A549 (cell line): ENCODE results near the gene ABHD12.

Source experiments
- CTCF ChIP-seq: fragments of >200 bp; sonication (Bioruptor Twin); formaldehyde crosslinking; IDR thresholded peaks from 3 replicates; pipeline ENCODE4 v1.5.1; 2016
- ELK1 ChIP-seq: fragments of 150-350 bp; IDR thresholded peaks from 2 replicates; pipeline ENCODE4 v1.6.1; 2014; ENCODE audit warnings: low read depth, mild to moderate bottlenecking, low read length
- EP300 ChIP-seq, 2 experiments: fragments of >200 bp; sonication (Bioruptor Twin); formaldehyde crosslinking; IDR thresholded peaks; 2 replicates in 1 of 2; 3 replicates in 1 of 2; pipeline ENCODE4 v1.6.1; 2016 to 2017
- MAX ChIP-seq: IDR thresholded peaks from 2 replicates; pipeline ENCODE4 v1.6.1; 2012
- PHF8 ChIP-seq: fragments of 200-600 bp; sonication (generic); IDR thresholded peaks from 2 replicates; pipeline ENCODE4 v1.6.1; 2016; ENCODE audit warnings: low read depth, mild to moderate bottlenecking, antibody characterized with exemption, moderate library complexity, borderline replicate concordance
- SMC3 ChIP-seq: fragments of >200 bp; sonication (Bioruptor Twin); formaldehyde crosslinking; IDR thresholded peaks from 3 replicates; pipeline ENCODE4 v1.6.1; 2018; ENCODE audit warnings: inconsistent platforms
- TP53 ChIP-seq: fragments of 250-450 bp; sonication (Bioruptor Pico); IDR thresholded peaks from 2 replicates; pipeline ENCODE4 v1.5.0; 2021; ENCODE audit warnings: mild to moderate bottlenecking, moderate library complexity
- ZFP36 ChIP-seq: fragments of 450-650 bp; IDR thresholded peaks from 2 replicates; pipeline ENCODE4 v1.6.1; 2014; ENCODE audit warnings: borderline replicate concordance; ENCODE audit not compliant: partially characterized antibody
- ZSCAN20 ChIP-seq: fragments of 250-450 bp; sonication (Bioruptor Pico); IDR thresholded peaks from 2 replicates; pipeline ENCODE4 v1.8.0; 2022; ENCODE audit warnings: mild to moderate bottlenecking, moderate library complexity

GRCh38 chr20:25355011-25355595 is 35.5 kb downstream of the ABHD12 start:
- TF ChIP-seq MAX (no peak), CTCF (no peak), ZSCAN20 (no peak), TP53 (CRISPR knock-in tag) (no peak), PHF8 (no peak), ZFP36 (no peak), ELK1 (no peak), SMC3 (no peak), EP300 (IDR thresholded peaks at IDR 0.05) (no peak)
